Activated CD4-positive, CD25-positive, alpha-beta regulatory T cell treated with anti-CD3 and anti-CD28 coated beads, Interleukin-2, amount 50 U/mL, for 24 hours (primary cell): ENCODE data around the gene PTGES2.
A peak's percentile ranks its signal among the peaks of the same experiment; 100 is the strongest.

Source experiments
- ATAC-seq, 2 donors: fragments of 150-1000 bp; cut with Tn5 transposase; one replicate each; pipeline ENCODE4 v1.10.0; 2021; ENCODE audit warnings: mild to moderate bottlenecking in 1 of 2, moderate library complexity in 1 of 2

PTGES2 gene

DNA sequence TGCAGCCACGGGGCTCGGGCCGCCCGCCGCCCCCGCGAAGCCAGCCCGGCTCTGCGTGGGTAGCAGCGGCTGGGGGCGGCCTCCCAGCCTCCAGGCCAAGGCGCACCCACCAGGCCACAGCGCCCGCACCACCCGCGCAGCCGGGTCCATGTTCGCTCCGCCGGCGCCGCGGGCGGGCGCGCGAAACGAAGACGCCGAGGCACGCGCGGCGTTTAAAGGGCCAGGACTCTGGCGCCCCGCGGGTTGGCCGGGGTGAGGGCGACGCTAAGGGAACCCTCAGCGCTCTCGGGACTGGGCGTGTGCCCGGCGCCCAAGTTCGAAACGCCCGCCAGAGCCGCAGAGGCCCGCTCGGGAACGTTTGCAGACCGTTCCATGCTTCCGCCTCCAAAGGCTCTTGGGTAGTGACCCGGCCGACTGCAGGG, at the start of gene PTGES2:
Gene PTGES2 (minus strand): TSS at position 162 of the 422 bp plus-strand sequence. CDS start 12 bp downstream, at position 150.
- peak; percentile 71 to 73 for ATAC-seq

- no peak for ATAC-seq
These were observed 48.2 kb upstream of the PTGES2 start for GRCh38 chr9:128175726-128176125.

GRCh38 chr9:128175102-128175563, 47.6 kb upstream of the PTGES2 start:
- ATAC-seq = no peak

DNA sequence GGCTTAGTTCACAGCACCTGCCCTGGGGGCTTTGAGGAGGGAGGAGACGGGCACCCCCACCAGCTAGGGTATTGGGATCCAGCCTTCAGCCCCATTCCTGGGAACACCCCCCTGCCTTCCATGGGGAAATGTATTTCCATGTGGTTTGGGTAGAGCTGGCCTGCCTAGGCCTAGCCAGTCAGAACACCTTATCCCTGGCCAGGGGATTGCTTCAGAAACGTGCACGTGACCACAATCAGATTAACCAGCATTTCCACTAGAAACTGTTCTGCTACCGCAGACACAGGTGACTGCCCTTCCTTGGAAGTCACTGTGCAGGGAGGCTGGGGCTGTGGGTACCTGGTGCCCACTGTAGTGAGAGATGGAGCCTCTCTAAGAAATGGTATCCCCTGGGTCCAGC, 46.5 kb upstream of the PTGES2 start:
- ATAC-seq = no peak

DNA sequence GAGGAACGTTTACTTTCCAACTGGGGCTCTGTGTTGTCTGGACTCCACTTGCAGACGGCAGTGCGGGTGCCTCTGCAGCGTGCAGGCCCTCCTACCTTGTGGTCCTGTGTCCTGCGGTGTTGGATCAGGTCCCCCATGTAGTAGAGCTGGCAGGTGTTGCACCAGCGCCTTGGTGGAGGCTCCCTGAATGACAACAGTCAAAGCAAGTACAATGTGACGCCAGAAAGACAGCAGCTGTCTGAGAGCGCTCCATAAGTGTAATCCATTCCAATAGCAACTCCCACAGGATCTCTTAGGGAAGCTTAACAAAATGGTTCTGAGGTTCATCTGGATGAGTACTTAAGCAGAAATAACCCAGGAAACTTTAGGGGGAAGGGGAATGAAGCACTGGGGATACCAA, 42.4 kb upstream of the PTGES2 start:
- no peak for ATAC-seq

GRCh38 chr9:128169492-128169891, 42.0 kb upstream of the PTGES2 start:
- ATAC-seq = no peak

- ATAC-seq = no peak
These were observed 41.3 kb upstream of the PTGES2 start for GRCh38 chr9:128168731-128169308.

DNA sequence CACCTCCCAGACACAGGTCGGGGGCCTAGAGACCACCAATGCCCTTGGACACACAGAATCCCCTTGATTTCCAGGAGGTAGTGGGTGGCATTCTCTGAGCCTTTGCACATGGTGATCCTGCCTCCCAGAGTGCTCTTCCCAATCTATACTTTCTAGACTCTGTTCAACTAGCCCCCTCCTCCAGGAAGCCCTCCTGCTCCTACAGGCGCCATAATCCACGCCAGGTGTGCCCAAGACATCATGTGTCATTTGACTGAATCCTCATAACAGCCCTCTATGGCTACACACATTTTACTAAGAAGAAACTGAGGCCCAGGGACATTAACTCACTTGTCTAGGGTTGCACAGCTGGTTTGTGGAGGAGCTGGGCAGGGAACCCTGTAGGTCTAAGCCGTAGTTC, 39.7 kb upstream of the PTGES2 start:
- ATAC-seq = no peak

DNA sequence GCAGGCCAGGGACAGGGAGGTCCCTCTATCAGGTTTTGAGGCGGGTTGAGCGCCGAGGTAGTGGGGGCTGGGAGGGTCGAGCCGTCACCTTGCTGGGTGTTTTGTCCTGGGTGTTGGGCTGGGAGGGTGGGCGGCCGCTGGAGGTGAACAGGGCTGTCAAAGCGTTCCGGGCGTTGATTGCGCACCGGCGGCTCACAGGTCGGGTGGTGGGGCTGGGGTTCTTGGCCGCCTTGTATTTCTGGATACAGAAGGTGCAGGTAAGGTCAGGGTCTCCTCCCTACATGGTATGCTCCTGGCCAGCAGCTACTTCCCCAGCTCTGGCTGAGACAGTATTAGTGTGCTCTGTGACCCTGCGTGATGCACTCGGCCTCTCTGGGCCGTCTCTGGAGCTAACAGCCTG, 38.6 kb upstream of the PTGES2 start:
- ATAC-seq = no peak

- no peak for ATAC-seq
These were observed 36.9 kb upstream of the PTGES2 start for GRCh38 chr9:128164307-128164885.

GRCh38 chr9:128163523-128164306, 36.2 kb upstream of the PTGES2 start:
- no peak for ATAC-seq

DNA sequence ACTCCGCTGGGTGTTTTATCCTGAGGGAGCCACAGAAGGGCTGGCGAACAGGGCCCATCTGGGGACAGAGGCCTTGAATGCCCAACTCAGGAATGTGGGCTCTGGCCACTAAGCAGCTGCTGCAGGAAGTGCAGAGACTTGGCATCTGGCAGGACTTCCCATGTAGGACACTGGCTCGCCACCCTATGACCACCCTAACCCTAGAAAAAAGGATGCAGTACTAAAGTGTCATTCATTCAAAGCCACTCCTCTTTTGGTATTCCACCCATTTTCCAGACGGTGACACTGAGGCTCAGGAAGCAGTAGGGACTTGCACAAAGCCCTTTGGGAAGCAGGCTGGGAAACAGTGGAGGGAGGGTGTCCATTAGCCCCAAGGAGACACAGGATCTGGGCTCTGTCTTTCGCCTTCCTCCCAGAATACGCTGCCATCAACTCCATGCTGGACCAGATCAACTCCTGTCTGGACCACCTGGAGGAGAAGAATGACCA, 35.5 kb upstream of the PTGES2 start:
- ATAC-seq = no peak

GRCh38 chr9:128162215-128163026, 34.9 kb upstream of the PTGES2 start:
- no peak for ATAC-seq

- no peak for ATAC-seq
These were observed 33.8 kb upstream of the PTGES2 start for GRCh38 chr9:128161215-128161902.

- ATAC-seq = peak; percentile 28 to 49
These were observed 33.1 kb upstream of the PTGES2 start for GRCh38 chr9:128160603-128160987.

DNA sequence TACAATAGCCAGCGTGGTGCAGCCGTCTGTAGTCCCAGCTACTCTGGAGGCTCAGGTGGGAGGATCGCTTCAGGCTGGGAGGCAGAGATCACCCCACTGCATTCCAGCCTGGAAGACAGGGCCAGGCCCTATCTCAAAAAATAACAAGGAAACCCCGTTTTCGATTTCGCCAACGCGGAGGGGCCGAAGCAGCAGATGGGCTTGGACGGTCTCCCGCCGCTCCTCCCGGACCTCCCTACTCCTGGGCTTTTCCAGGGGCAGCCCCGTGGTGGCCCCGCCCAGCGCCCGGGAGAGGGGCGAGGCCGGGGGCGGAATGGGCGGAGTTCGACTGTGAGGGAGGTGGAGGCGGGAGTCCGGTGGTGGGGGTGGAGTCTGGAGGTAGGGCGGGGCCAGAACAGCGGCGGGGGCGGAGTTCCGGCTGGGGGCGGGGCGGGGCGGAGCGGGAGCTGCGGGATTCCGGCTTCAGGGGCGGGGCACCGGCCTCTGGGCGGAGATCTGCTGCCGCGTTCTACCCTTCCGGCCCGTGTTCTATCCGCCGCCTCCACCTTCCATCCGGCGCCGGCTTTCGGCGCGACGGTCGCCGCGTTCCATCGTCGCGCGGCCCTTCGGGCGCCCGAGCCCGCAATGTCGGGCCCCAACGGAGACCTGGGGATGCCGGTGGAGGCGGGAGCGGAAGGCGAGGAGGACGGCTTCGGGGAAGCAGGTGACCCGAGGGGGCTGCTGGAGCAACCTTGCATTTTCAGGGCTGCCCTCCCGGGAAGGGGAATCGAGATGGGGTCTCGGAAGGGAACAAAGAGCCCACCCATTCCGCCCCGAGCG, 32.5 kb upstream of the PTGES2 start, which contains the start of gene BBLN:
Gene BBLN (plus strand): TSS at position 482 of the 819 bp plus-strand sequence. CDS start 143 bp downstream, at position 625.
- peak; percentile 87 to 89 for ATAC-seq

DNA sequence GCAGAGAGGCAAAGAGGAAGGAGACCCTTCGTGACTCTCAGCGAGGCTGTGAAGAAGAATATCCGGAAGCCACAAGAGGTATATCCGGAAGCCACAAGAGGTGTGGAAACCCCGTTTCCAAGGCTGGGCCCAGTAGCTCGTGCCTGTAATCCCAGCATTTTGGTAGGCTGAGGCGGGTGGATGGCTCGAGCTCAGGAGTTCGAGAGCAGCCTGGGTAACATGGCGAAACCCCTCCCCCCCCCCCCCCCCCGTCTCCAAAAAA, 31.9 kb upstream of the PTGES2 start:
- peak; percentile 19 to 21 for ATAC-seq

DNA sequence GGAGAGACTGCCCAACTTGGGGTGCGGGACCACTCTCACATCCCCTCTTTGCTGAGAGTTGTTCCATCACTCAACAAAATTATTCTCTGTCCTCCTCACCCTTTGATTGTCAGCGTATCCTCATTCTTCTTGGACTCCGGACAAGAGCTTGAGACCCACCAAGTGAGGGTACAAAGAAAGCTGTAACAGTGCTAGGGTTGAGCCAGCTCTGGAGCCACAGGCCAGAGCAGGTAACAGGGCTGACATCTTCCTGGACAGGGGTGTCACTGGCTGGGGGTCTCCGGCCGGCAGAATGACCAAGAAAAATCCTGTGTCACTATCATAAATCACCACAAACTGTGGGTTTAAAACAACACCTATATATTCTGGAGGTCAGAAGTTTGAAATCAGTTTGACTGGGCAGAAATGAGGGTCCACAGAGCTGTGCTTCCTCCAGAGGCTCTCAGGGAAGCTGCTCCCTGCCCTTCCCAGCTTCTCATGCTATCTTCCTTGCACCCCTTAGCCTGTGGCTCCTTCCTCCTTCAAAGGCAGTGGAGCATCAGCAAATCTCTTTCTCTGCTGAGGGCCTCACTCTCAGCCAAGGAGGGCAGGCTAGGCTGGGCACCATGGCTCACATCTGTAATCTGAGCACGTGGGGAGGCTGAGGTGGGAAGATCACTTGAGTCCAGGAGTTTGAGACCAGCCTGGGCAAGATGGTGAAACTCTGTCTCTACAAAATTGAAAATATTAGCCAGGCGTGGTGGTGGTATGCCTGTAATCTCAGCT, 28.4 kb upstream of the PTGES2 start:
- no peak for ATAC-seq

GRCh38 chr9:128153947-128154695, 26.6 kb upstream of the PTGES2 start:
- ATAC-seq = no peak
